Measurements from ENCODE around the gene TMEM253. TPM values are rescaled to one million over a fixed set of nuclear protein-coding genes. Genes with fewer than 3 reads are reported as not detected.

TMEM253 gene
- total RNA-seq, 2 experiments from 2014 or later, result 0.44 TPM; not detected in 1

DNA sequence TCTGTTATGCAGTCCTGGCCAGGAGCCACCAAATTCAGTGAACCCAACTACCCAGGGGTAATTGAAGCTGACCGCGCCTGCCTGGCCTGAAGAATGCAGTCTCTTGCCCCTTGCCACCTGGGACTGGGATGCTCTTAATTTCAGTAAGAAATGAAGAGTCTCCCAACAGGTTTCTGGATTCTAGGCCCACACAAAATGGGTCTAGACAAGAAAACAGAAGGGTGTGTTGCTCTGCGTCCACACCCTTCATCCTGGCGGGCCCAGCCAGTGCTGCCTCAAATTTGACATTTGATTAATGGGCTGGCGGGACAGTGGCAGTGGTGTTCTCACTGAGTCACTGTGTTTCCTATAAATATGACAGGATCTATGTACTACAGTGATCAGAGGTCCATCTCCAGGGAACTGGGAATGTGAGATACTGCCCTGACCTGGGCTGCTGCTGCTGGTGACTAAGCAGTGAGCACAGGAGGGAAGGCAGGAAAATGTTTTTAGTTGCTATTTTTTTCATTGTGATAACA, 6.5 kb downstream of the TMEM253 start:
- Mint-ChIP-seq H3K9me3 (ENCODE audit: low read depth) (no peaks in the 10 kb centered on the region), H3K4me1 (peaks cover 38% of the 10 kb centered on the region), H3K27me3 (no peaks in the 10 kb centered on the region), H3K4me3 (no peak overlapping the region), H3K36me3 (ENCODE audit: low read depth) (no peaks in the 10 kb centered on the region), H3K27ac (no peak overlapping the region)
- intact Hi-C loops (cut with DNase I, micrococcal nuclease), result loop anchor here in 1 of 2 experiments (2.0 kb wide), 1 partner anchor 39 kb away; no protein-coding TSS in a partner anchor
- POLR2A ChIA-PET, result no interaction called here
- CTCF ChIA-PET, result interaction anchor here (0.7 to 6.1 kb wide), 7 partner anchors 12 to 92 kb away, joined by 3 to 111 read pairs (median 30); no protein-coding TSS in a partner anchor
- DNase-seq (no peak), ATAC-seq (no peak)

DNA sequence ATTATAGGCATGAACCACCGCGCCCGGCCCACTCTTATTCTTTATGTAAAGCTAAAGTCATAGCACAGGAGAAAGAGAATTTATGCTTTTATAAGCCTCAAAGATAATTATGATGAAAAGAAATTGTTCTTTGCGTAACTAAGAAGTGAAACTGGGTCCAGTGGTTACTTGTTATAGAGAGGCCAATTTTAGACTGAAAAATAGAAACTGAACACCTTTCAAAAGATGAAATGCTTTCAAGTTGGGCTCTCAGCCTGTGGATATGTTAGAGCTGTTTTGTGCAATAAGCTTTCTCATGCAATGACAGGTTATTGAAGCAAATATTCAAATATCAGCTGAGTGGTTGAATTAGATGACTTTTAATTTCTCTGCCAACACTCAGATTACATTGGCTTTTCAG, 7.9 kb downstream of the TMEM253 start:
- POLR2A ChIA-PET, result no interaction called here
- Mint-ChIP-seq H3K27ac (no peak overlapping the region), H3K36me3 (ENCODE audit: low read depth) (no peaks in the 10 kb centered on the region), H3K4me3 (no peak overlapping the region), H3K4me1 (peaks cover 29% of the 10 kb centered on the region), H3K27me3 (no peaks in the 10 kb centered on the region), H3K9me3 (ENCODE audit: low read depth) (no peaks in the 10 kb centered on the region)
- intact Hi-C loops (cut with DNase I, micrococcal nuclease), result no loop called here
- DNase-seq, result no peak
- CTCF ChIA-PET, result interaction anchor here (0.8 to 4.3 kb wide), 10 partner anchors 12 to 93 kb away, joined by 3 to 33 read pairs (median 4); no protein-coding TSS in a partner anchor
- no peak for ATAC-seq

DNA sequence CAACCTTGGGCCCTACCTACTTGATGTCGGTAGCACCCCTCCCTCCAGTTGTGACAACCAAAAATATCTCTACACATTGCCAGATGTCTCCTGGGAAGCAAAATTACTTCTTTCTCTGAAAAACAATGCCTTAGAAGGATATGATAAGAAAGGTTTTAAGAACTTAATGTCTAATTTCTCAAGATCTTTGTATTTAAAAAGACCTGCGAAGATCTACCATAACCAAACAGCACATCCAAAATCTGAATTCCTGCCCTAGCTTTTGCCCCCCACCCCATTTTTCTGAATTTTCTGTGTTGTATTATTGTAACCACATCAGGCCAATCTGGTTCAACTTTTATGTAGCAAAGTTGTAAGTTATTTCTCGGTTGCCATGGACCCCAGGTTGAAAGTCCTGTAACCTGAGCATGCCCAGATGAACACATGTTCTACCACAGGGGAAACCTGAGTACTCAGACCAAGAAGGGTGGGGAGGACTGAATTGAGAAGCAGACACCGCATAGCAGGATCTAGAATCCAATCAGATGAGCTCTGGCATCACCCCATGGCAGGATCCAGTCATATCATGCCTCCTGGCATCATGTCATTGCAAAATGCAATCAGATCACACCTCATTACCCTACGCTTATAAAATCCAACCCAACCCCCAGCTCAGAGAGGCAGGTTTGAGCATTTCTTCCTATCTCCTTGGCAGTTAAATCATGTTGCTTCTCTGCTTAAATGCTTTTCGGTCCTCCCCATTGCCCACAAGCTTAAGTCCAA, 8.7 kb downstream of the TMEM253 start:
- peaks cover 28% of the 10 kb centered on the region for H3K4me1 Mint-ChIP-seq
- H3K27me3 Mint-ChIP-seq, result no peaks in the 10 kb centered on the region
- ChIA-PET POLR2A (interaction anchor here (0.7 to 1.2 kb wide), 4 partner anchors 12 to 156 kb away, joined by 3 to 7 read pairs (median 3); partner anchors contain the start of gene SLC39A2), CTCF (interaction anchor here (0.7 to 4.3 kb wide), 12 partner anchors 12 to 429 kb away, joined by 3 to 33 read pairs (median 3); no protein-coding TSS in a partner anchor)
- DNase-seq, result peak; percentile 77
- H3K36me3 Mint-ChIP-seq (ENCODE audit: low read depth), result no peaks in the 10 kb centered on the region
- peak overlapping the region; percentile 81 for H3K27ac Mint-ChIP-seq
- H3K9me3 Mint-ChIP-seq (ENCODE audit: low read depth), result no peaks in the 10 kb centered on the region
- no peak overlapping the region for H3K4me3 Mint-ChIP-seq
- peak; percentile 94 for ATAC-seq
- intact Hi-C loops (cut with DNase I, micrococcal nuclease), result no loop called here

DNA sequence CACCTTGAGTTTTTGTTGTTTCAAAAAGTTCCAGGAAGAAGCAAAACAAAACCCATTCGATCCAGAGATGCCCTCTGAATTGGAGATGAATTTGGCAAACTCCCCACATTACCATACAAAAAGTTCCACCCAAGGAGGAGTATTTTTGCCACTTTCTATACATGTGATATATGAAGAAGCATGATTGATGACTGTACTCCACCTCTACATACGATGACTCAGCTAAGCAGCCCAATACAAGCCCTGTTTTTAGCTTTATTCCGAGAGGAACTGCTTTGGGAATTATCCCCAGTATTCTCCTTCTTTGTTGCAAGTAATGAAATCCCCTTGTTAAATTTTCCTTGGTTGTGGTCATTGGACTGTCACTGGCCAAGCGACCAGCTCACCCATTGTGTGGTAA, 11.4 kb downstream of the TMEM253 start:
- ChIA-PET POLR2A (no interaction called here), CTCF (interaction anchor here (0.7 to 2.3 kb wide), 4 partner anchors 10 to 674 kb away, joined by 3 to 7 read pairs (median 4); no protein-coding TSS in a partner anchor)
- ATAC-seq (no peak), DNase-seq (no peak)
- H3K36me3 Mint-ChIP-seq (ENCODE audit: low read depth), result no peaks in the 10 kb centered on the region
- H3K9me3 Mint-ChIP-seq (ENCODE audit: low read depth), result no peaks in the 10 kb centered on the region
- intact Hi-C loops (cut with DNase I, micrococcal nuclease), result no loop called here
- H3K4me1 Mint-ChIP-seq, result peaks cover 16% of the 10 kb centered on the region
- no peaks in the 10 kb centered on the region for H3K27me3 Mint-ChIP-seq
- no peak overlapping the region for H3K27ac Mint-ChIP-seq
- H3K4me3 Mint-ChIP-seq, result no peak overlapping the region

DNA sequence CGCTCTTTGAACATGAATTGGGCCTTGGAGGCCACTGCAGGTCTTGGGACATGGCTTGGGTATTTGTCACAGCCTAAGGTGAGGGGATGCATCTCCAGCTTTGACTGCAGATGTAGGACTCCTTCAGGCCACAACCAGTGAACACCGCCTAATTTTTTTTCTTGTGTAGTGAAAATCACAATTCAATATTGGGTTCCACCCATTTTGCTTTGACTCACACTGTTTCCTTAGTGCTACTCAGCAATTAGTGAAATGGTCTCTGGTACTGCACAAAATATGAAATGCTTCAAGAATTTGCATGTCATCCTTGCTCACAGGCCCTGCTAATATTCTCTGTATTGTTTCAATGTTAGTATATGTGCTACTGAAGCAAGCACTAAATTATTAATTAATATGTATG, 12.5 kb downstream of the TMEM253 start:
- Mint-ChIP-seq H3K4me1 (peaks cover 16% of the 10 kb centered on the region), H3K9me3 (ENCODE audit: low read depth) (no peaks in the 10 kb centered on the region), H3K27me3 (peaks cover 2% of the 10 kb centered on the region), H3K36me3 (ENCODE audit: low read depth) (no peaks in the 10 kb centered on the region), H3K27ac (no peak overlapping the region), H3K4me3 (no peak overlapping the region)
- CTCF ChIA-PET, result interaction anchor here (1.3 to 2.3 kb wide), 2 partner anchors 11 to 43 kb away, joined by 4 to 7 read pairs; no protein-coding TSS in a partner anchor
- POLR2A ChIA-PET, result no interaction called here
- no peak for ATAC-seq
- DNase-seq, result no peak
- intact Hi-C loops (cut with DNase I, micrococcal nuclease), result no loop called here

DNA sequence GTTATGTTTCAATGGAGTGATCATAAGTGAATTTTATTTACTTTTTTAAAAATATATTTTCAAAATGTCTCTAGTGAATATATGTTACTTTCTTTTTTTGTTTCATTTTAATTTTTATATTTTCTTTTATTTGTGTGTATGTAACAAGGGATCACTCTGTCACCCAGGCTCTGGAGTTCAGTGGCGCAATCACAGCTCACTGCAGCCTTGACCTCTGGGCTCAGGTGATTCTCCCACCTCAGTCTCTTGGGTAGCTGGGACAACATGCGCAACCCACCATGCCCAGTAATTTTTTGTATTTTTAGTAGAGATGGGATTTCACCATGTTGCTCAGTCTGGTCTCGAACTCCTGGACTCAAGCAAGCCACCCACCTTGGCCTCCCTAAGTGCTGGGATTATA, 18.1 kb downstream of the TMEM253 start:
- Mint-ChIP-seq H3K36me3 (ENCODE audit: low read depth) (no peaks in the 10 kb centered on the region), H3K27ac (no peak overlapping the region), H3K4me1 (no peaks in the 10 kb centered on the region), H3K27me3 (peaks cover 9% of the 10 kb centered on the region), H3K9me3 (ENCODE audit: low read depth) (no peaks in the 10 kb centered on the region), H3K4me3 (no peak overlapping the region)
- POLR2A ChIA-PET, result no interaction called here
- CTCF ChIA-PET, result interaction anchor here (2.9 kb wide), 1 partner anchor 14 kb away, joined by 11 read pairs; no protein-coding TSS in a partner anchor
- no peak for DNase-seq
- intact Hi-C loops (cut with DNase I, micrococcal nuclease), result no loop called here
- no peak for ATAC-seq

DNA sequence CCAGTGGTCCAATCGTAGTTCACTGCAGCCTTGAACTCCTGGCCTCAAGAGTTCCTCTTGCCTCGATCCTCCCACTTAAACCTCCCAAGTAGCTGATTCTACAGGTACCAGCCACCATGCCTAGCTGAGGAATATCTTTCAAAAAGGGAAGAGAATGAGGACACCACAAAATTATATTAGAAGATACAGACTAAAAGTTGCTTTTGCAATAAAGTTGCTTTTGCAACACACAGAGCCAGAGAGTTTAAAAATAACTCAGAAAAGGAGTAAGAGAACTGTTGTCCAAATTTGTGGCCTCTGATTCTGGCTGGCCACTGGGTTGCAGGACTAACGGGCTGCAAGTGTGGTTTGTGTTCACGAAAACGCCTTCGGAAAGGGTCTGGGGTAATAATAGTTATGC, 19.8 kb downstream of the TMEM253 start:
- CTCF ChIA-PET, result interaction anchor here (1.6 kb wide), 1 partner anchor 28 kb away, joined by 3 read pairs; no protein-coding TSS in a partner anchor
- no peaks in the 10 kb centered on the region for H3K4me1 Mint-ChIP-seq
- intact Hi-C loops (cut with DNase I, micrococcal nuclease), result no loop called here
- peaks cover 2% of the 10 kb centered on the region for H3K9me3 Mint-ChIP-seq (ENCODE audit: low read depth)
- H3K27ac Mint-ChIP-seq, result no peak overlapping the region
- POLR2A ChIA-PET, result no interaction called here
- no peak overlapping the region for H3K4me3 Mint-ChIP-seq
- ATAC-seq (no peak), DNase-seq (no peak)
- no peaks in the 10 kb centered on the region for H3K36me3 Mint-ChIP-seq (ENCODE audit: low read depth)
- peaks cover 11% of the 10 kb centered on the region for H3K27me3 Mint-ChIP-seq

DNA sequence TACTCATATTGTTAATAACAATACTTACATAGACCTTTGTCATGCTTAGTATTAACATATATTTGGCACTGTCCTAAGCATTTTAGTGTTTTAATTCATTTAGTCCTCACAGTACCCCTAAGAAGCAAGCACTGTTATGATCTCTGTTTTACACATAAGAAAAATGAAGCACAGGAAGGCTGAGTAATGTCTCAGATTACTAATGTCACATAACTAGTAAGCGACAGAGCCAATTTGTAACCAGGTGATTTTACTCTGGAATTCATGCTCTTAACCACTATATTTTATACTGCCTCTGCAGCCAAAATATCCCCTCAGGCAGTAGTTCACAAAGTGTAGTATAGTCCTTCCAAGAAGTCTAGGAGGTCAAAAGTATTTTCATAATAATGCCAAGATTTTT, 20.3 kb downstream of the TMEM253 start:
- ChIA-PET POLR2A (no interaction called here), CTCF (no interaction called here)

DNA sequence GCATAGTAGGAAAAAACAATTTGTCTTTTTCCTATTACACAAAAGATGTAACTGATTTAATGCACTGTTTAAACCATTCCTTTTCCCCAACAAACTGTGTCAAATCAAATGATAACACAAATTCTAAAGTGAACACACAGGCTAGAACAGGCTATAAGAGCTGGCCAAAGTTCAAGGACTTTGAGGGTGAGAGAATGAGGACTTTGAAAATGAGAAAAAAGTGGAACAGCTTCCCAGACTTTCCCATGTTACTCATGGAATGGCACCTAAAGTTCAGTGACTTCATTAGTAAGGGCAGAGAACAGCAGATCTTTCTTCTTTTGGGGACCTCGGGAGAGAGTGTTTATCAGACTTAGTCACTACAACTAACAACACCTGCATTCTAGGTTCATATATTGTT, 22.6 kb downstream of the TMEM253 start:
- H3K9me3 Mint-ChIP-seq (ENCODE audit: low read depth), result peaks cover 2% of the 10 kb centered on the region
- ATAC-seq (no peak), DNase-seq (no peak)
- intact Hi-C loops (cut with DNase I, micrococcal nuclease), result no loop called here
- no peak overlapping the region for H3K4me3 Mint-ChIP-seq
- no peak overlapping the region for H3K27ac Mint-ChIP-seq
- no peaks in the 10 kb centered on the region for H3K4me1 Mint-ChIP-seq
- POLR2A ChIA-PET, result no interaction called here
- H3K36me3 Mint-ChIP-seq (ENCODE audit: low read depth), result no peaks in the 10 kb centered on the region
- CTCF ChIA-PET, result interaction anchor here (0.6 to 2.2 kb wide), 4 partner anchors 13 to 109 kb away, joined by 3 to 13 read pairs (median 5); no protein-coding TSS in a partner anchor
- H3K27me3 Mint-ChIP-seq, result peaks cover 9% of the 10 kb centered on the region

More for the DNA sequence above, 20.3 kb downstream of the TMEM253 start:
- H3K4me3 Mint-ChIP-seq, result no peak overlapping the region
- DNase-seq (no peak), ATAC-seq (peak; percentile 33)
- H3K27me3 Mint-ChIP-seq, result peaks cover 11% of the 10 kb centered on the region
- H3K4me1 Mint-ChIP-seq, result no peaks in the 10 kb centered on the region
- intact Hi-C loops (cut with DNase I, micrococcal nuclease), result no loop called here
- no peak overlapping the region for H3K27ac Mint-ChIP-seq
- no peaks in the 10 kb centered on the region for H3K36me3 Mint-ChIP-seq (ENCODE audit: low read depth)
- H3K9me3 Mint-ChIP-seq (ENCODE audit: low read depth), result peaks cover 2% of the 10 kb centered on the region

DNA sequence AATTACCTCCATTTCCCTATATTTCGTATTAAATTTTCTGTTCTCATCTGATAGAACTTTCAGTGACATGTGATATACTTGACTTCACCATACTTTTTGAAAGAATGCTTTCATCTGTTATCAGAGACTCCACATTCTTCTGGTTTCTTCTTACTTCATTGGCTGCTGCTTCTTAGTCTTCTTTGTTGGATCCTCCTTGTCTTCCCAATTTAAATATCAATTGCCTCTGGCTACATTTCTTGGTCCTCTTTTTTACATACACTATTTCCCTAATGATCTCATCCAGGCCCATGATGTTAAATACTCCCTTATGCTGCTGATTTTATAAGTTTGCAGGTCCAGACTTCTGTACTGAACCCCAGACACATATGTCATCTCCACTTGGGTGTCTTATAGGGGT, 33.0 kb downstream of the TMEM253 start:
- ChIA-PET CTCF (no interaction called here), POLR2A (no interaction called here)
- Mint-ChIP-seq H3K4me3 (no peak overlapping the region), H3K27me3 (peaks cover 3% of the 10 kb centered on the region), H3K27ac (no peak overlapping the region), H3K9me3 (ENCODE audit: low read depth) (no peaks in the 10 kb centered on the region), H3K4me1 (no peaks in the 10 kb centered on the region), H3K36me3 (ENCODE audit: low read depth) (no peaks in the 10 kb centered on the region)
- intact Hi-C loops (cut with DNase I, micrococcal nuclease), result no loop called here
- DNase-seq (no peak), ATAC-seq (no peak)

DNA sequence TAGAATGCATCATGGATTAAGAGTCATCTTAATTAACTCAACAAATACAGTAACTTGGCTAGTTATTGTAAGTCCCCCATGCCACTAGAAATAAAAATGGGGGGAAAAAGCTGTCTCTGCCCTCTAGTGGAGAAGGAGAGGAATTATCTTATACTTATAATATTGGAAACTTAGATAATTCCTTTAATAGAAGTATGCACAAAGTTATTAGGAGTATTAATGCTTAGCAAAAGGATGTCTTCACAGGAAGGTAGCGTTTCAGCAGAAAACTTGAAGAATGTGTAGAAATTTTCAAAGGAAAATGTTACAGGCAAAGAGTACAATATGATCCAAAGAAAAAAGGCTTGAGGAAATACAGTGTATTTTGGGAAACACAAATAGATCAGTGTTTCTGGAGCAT, 35.2 kb downstream of the TMEM253 start:
- no peaks in the 10 kb centered on the region for H3K36me3 Mint-ChIP-seq (ENCODE audit: low read depth)
- intact Hi-C loops (cut with DNase I, micrococcal nuclease), result no loop called here
- no peaks in the 10 kb centered on the region for H3K9me3 Mint-ChIP-seq (ENCODE audit: low read depth)
- no peak overlapping the region for H3K4me3 Mint-ChIP-seq
- ChIA-PET POLR2A (interaction anchor here (0.6 kb wide), 1 partner anchor 48 kb away, joined by 3 read pairs; no protein-coding TSS in a partner anchor), CTCF (interaction anchor here (0.9 to 2.8 kb wide), 12 partner anchors 9 to 186 kb away, joined by 3 to 13 read pairs (median 6); no protein-coding TSS in a partner anchor)
- no peak overlapping the region for H3K27ac Mint-ChIP-seq
- no peaks in the 10 kb centered on the region for H3K4me1 Mint-ChIP-seq
- DNase-seq, result no peak
- H3K27me3 Mint-ChIP-seq, result peaks cover 3% of the 10 kb centered on the region
- ATAC-seq, result no peak

DNA sequence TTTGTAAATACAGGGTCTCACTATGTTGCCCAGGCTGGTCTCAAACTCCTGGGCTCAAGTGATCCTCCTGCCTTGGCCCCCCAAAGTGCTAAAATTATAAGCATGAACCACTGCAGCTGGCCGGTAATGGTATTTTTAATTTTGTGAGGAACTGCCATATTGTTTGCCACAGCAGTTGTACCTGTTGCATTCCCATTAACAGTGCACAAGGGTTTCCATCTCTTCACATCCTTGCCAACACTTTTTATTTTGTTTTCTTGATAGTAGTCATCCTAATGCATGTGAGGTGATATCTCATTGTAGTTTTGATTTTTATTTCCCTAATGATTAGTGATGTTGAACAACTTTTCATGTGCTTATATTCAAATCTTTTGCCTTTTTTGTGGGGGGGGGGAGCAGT, 41.5 kb downstream of the TMEM253 start:
- H3K27ac Mint-ChIP-seq, result no peak overlapping the region
- no peaks in the 10 kb centered on the region for H3K4me1 Mint-ChIP-seq
- DNase-seq, result no peak
- ChIA-PET POLR2A (no interaction called here), CTCF (no interaction called here)
- intact Hi-C loops (cut with DNase I, micrococcal nuclease), result no loop called here
- peaks cover 9% of the 10 kb centered on the region for H3K9me3 Mint-ChIP-seq (ENCODE audit: low read depth)
- H3K27me3 Mint-ChIP-seq, result peaks cover 6% of the 10 kb centered on the region
- H3K4me3 Mint-ChIP-seq, result no peak overlapping the region
- ATAC-seq, result no peak
- no peaks in the 10 kb centered on the region for H3K36me3 Mint-ChIP-seq (ENCODE audit: low read depth)
